Neural crest cell (in vitro differentiated cells): ENCODE measurements around the gene PALMD. TPM values are rescaled to one million over a fixed set of nuclear protein-coding genes. Genes with fewer than 3 reads are reported as not detected.

Experiments
- DNase-seq: peaks from one replicate; pipeline ENCODE4 v3.0.0; 2021; ENCODE audit warnings: low read depth, mixed read lengths, low spot score
- H3K27ac Mint-ChIP-seq: one replicate; pipeline ENCODE4 v1.8.0; 2021; ENCODE audit warnings: mild to moderate bottlenecking, mixed read lengths; ENCODE audit not compliant: unreplicated experiment
- H3K27me3 Mint-ChIP-seq: 2 replicates; pipeline ENCODE4 v1.8.0; 2021; ENCODE audit warnings: low read depth, mild to moderate bottlenecking, mixed read lengths
- H3K36me3 Mint-ChIP-seq: 2 replicates; pipeline ENCODE4 v1.8.0; 2021; ENCODE audit warnings: low read depth, mild to moderate bottlenecking, mixed read lengths
- H3K4me1 Mint-ChIP-seq: 2 replicates; pipeline ENCODE4 v1.8.0; 2021; ENCODE audit warnings: mixed read lengths
- H3K4me3 Mint-ChIP-seq: one replicate; pipeline ENCODE4 v1.8.0; 2021; ENCODE audit warnings: mild to moderate bottlenecking, mixed read lengths
- H3K9me3 Mint-ChIP-seq: 2 replicates; pipeline ENCODE4 v1.8.0; 2021; ENCODE audit warnings: mixed read lengths
- CTCF ChIP-seq: fragments of 200-600 bp; sonication (generic); conservative IDR thresholded peaks from 2 replicates; pipeline ENCODE4 v1.5.0; 2021; ENCODE audit warnings: antibody characterized with exemption, mild to moderate bottlenecking
- total RNA-seq: library from RNA; stranded (reverse); gene quantifications from 2 replicates; pipeline ENCODE4 v1.2.1, GENCODE V29; 2021

PALMD gene
- total RNA-seq, 1 donor from 2014 or later = 0.21 TPM

DNA sequence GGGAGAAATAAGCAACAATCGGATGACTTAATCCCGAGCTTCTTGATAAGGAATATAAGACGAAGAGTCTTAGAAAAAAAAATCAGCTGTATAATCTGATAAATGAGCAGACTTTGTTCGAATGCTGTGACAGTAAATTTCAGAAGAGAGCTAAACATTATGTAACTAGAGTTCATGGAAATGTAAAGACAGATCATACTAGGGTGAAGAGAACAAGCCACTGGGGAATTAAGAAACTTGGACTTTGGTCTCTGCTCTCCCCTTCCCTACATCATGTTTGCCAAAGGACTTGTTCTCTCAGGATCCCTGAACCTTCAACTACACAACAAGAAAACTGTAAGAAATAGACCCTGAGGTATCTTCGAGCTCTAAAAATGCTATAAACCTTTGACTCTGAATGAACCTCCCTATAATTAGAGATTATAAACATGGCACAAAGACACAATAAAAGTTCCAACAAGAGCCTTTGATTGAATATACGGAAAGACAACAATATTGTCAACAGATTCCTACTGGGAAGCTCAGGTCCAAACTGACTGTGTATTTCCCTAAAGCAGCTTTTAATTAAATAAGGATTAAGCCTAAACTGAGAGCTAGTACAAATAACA lies 93.0 kb downstream of the PALMD start:
- no peaks in the 10 kb centered on the region for H3K27me3 Mint-ChIP-seq
- no peaks in the 10 kb centered on the region for H3K9me3 Mint-ChIP-seq
- peaks cover 12% of the 10 kb centered on the region for H3K36me3 Mint-ChIP-seq
- no peak for DNase-seq
- TF ChIP-seq CTCF = no peak
- no peak overlapping the region for H3K27ac Mint-ChIP-seq
- H3K4me3 Mint-ChIP-seq = no peak overlapping the region
- peaks cover 6% of the 10 kb centered on the region for H3K4me1 Mint-ChIP-seq

DNA sequence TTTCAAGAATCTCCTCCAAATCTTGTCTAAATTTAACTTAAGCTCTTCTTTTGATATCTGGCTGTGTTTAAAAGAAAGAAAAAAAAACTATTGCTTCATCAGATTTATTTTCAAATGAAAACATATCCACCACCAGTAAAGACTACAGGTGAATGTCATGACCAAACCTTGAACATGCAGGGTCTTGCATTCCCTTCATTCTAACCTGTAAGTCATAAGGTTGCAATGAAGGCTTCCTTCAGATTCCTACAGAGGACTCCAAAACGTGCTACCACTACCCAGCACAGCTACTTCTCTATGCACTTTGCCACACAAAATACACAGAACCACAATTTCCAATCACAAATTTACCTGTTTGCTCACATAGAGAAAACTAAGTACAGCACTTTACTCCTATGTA lies 94.2 kb downstream of the PALMD start:
- peaks cover 6% of the 10 kb centered on the region for H3K4me1 Mint-ChIP-seq
- H3K27ac Mint-ChIP-seq = no peak overlapping the region
- H3K9me3 Mint-ChIP-seq = no peaks in the 10 kb centered on the region
- no peaks in the 10 kb centered on the region for H3K27me3 Mint-ChIP-seq
- H3K4me3 Mint-ChIP-seq = no peak overlapping the region
- no peak for TF ChIP-seq CTCF
- no peak for DNase-seq
- peaks cover 11% of the 10 kb centered on the region for H3K36me3 Mint-ChIP-seq

Other genes starting within 250 kb of the PALMD start
- 8.2 and 9.3 TPM in 2 replicates for gene FRRS1, start 120.5 kb downstream of the PALMD start, total RNA-seq
- 13.4 and 13.8 TPM in 2 replicates for gene AGL, start 204.2 kb downstream of the PALMD start, total RNA-seq